ENCODE measurements around the gene FER. TPM values are rescaled to one million over a fixed set of nuclear protein-coding genes. Genes with fewer than 3 reads are reported as not detected.

The FER gene
- polyA plus RNA-seq, 1 of the 3 experiments (the other 2 are of a cell fraction) = 1.8 TPM

GRCh38 chr5:109105631-109106267 is 358.1 kb downstream of the FER start:
- peaks cover 32% of the 10 kb centered on the region for H3F3A ChIP-seq (replicated peaks; ENCODE audit: insufficient read depth)
- WGBS (ENCODE audit: low lambda C conversion rate) = 13% methylated on average over 5 of the region's 5 CpGs
- H3K4me2 ChIP-seq = peak overlapping the region; percentile 42
- CTCF ChIA-PET = interaction anchor here (0.8 kb wide), 1 partner anchor 23 kb away, joined by 3 read pairs; no protein-coding TSS in a partner anchor
- DNase-seq = peak; percentile 49
- H3K4me1 ChIP-seq (ENCODE audit: control insufficient read depth in 1 of 2, insufficient read depth in 2 of 2, low read depth in 1 of 2, low read length in 1 of 2) = peaks cover 10 to 19% of the 10 kb centered on the region in 2 experiments; a peak in 2 of 4 replicates
- H3K36me3 ChIP-seq (replicated peaks in 1 of 2; ENCODE audit: control insufficient read depth in 1 of 2, insufficient read depth in 2 of 2, low read length in 1 of 2) = peaks cover 0 to 8% of the 10 kb centered on the region in 2 experiments
- H4K20me1 ChIP-seq (ENCODE audit: insufficient read depth) = no peaks in the 10 kb centered on the region
- H3K27ac ChIP-seq (ENCODE audit: low read depth in 2 of 2, low read length in 1 of 2) = peak overlapping the region; percentile 95 to 96
- no peaks in the 10 kb centered on the region for H3K9me3 ChIP-seq
- H3K4me3 ChIP-seq (ENCODE audit: low read depth in 2 of 2, low read length in 1 of 2) = peak overlapping the region; percentile 25 to 51; a peak in 3 of 4 replicates
- H2AFZ ChIP-seq (ENCODE audit: low read depth) = no peak overlapping the region; the same call in 1 of the 2 replicates
- H3K9me2 ChIP-seq = no peaks in the 10 kb centered on the region
- H3K27me3 ChIP-seq (ENCODE audit: insufficient read depth) = no peaks in the 10 kb centered on the region
- H3K79me2 ChIP-seq (ENCODE audit: insufficient read depth) = no peaks in the 10 kb centered on the region; the same call in 1 of the 2 replicates
- peak overlapping the region; percentile 49; the same call in 1 of the 2 replicates for H3K9ac ChIP-seq
- TF ChIP-seq FOXJ3 (CRISPR knock-in tag; IDR thresholded peaks at IDR 0.05) (peak; percentile 64; the same call in 1 of the 2 replicates), MEF2A (IDR thresholded peaks at IDR 0.05; ENCODE audit: borderline replicate concordance, low read depth) (no peak), PBX3 (IDR thresholded peaks at IDR 0.05) (peak; percentile 83), POLR2AphosphoS5 (IDR thresholded peaks at IDR 0.05; ENCODE audit: low read depth, low read length) (peak; percentile 61; the same call in 1 of the 2 replicates), RXRA (IDR thresholded peaks at IDR 0.05; ENCODE audit: borderline replicate concordance, low read depth) (peak; percentile 68), SIN3A (IDR thresholded peaks at IDR 0.05; ENCODE audit: borderline replicate concordance, low read depth, low read length) (no peak), RFX5 (IDR thresholded peaks at IDR 0.05; ENCODE audit: low read length) (no peak), TAF1 (IDR thresholded peaks at IDR 0.05; ENCODE audit: borderline replicate concordance, low read depth, low read length) (peak; percentile 42; the same call in 1 of the 2 replicates), GATA2 (CRISPR knock-in tag; IDR thresholded peaks at IDR 0.05) (peak; percentile 54), JUND (IDR thresholded peaks at IDR 0.05) (peak; percentile 85), FOXM1 (IDR thresholded peaks at IDR 0.05; ENCODE audit: low read depth) (peak; percentile 52; the same call in 1 of the 2 replicates), FOSL2 (IDR thresholded peaks at IDR 0.05; ENCODE audit: borderline replicate concordance, low read depth) (peak; percentile 85), RAD21 (IDR thresholded peaks at IDR 0.05; ENCODE audit: low read length) (peak; percentile 14; the same call in 1 of the 2 replicates), ZBTB33 (IDR thresholded peaks at IDR 0.05; ENCODE audit: borderline replicate concordance, low read depth) (no peak), MAX (IDR thresholded peaks at IDR 0.05; ENCODE audit: low read depth) (peak; percentile 67; the same call in 1 of the 2 replicates), TCF12 (IDR thresholded peaks at IDR 0.05) (peak; percentile 98), IRF3 (IDR thresholded peaks at IDR 0.05; ENCODE audit: low read depth, low read length) (no peak), CHD2 (IDR thresholded peaks at IDR 0.05; ENCODE audit: low read length, partially characterized antibody) (peak; percentile 66), TEAD4 (IDR thresholded peaks at IDR 0.05; ENCODE audit: borderline replicate concordance, insufficient read depth) (peak; percentile 86), EP300 (IDR thresholded peaks at IDR 0.05; ENCODE audit: borderline replicate concordance in 1 of 2, low read depth in 1 of 2, low read length in 1 of 2) (peak; percentile 67 to 91), SMC3 (IDR thresholded peaks at IDR 0.05; ENCODE audit: low read depth, low read length) (no peak), GABPA (IDR thresholded peaks at IDR 0.05; ENCODE audit: low read depth) (no peak), EZH2phosphoT487 (IDR thresholded peaks at IDR 0.05; ENCODE audit: borderline replicate concordance, low read depth) (no peak), NFIC (IDR thresholded peaks at IDR 0.05; ENCODE audit: borderline replicate concordance) (peak; percentile 59; the same call in 1 of the 2 replicates), USF1 (IDR thresholded peaks at IDR 0.05; ENCODE audit: borderline replicate concordance, low read depth) (no peak), RCOR1 (IDR thresholded peaks at IDR 0.05; ENCODE audit: low read length) (peak; percentile 70; the same call in 1 of the 2 replicates), YY1 (IDR thresholded peaks at IDR 0.05; ENCODE audit: low read depth) (0 out of 2 replicates have a peak, but pooled peaks have one; percentile 14), ELF1 (IDR thresholded peaks at IDR 0.05) (peak; percentile 45; the same call in 1 of the 2 replicates)
- POLR2A ChIA-PET = no interaction called here
